ENCODE data around the gene MAP3K15. TPM values are rescaled to one million over a fixed set of nuclear protein-coding genes. Genes with fewer than 3 reads are reported as not detected.

The MAP3K15 gene
- total and polyA plus RNA-seq, 8 donors = 0.12 to 0.76 (median 0.33) TPM; not detected in 4

DNA sequence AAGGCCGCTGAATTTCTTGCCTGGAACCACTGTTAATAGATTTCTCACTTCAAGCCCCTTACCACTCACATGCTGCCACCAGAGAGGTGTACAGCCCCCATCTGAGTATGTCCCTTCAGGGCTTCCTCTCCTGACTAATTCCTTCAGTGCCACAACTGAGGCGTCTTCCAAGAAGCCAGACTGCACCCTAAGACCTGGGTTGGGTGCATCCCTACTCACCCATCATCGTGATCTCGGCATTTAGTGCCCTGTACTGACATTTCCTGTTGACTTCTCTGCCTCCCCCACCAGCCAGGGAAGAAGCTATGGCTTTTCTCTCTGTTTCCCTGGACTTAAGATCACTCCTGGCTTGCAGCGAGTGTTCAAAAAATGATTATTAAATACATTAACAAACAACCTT, 40.4 kb upstream of the MAP3K15 start:
- Histone ChIP-seq H3K27ac (no peak overlapping the region), H3K36me3 (no peaks in the 10 kb centered on the region), H3K27me3 (no peaks in the 10 kb centered on the region), H3K9me3 (no peaks in the 10 kb centered on the region), H3K4me3 (no peak overlapping the region), H3K4me1 (no peaks in the 10 kb centered on the region)
- no peak for DNase-seq
- no peak for TF ChIP-seq EP300 (IDR thresholded peaks at IDR 0.05)
- no peak for TF ChIP-seq POLR2AphosphoS5 (IDR thresholded peaks at IDR 0.05)
- no peak for TF ChIP-seq POLR2A (IDR thresholded peaks at IDR 0.05)
- TF ChIP-seq, protein P1, sequence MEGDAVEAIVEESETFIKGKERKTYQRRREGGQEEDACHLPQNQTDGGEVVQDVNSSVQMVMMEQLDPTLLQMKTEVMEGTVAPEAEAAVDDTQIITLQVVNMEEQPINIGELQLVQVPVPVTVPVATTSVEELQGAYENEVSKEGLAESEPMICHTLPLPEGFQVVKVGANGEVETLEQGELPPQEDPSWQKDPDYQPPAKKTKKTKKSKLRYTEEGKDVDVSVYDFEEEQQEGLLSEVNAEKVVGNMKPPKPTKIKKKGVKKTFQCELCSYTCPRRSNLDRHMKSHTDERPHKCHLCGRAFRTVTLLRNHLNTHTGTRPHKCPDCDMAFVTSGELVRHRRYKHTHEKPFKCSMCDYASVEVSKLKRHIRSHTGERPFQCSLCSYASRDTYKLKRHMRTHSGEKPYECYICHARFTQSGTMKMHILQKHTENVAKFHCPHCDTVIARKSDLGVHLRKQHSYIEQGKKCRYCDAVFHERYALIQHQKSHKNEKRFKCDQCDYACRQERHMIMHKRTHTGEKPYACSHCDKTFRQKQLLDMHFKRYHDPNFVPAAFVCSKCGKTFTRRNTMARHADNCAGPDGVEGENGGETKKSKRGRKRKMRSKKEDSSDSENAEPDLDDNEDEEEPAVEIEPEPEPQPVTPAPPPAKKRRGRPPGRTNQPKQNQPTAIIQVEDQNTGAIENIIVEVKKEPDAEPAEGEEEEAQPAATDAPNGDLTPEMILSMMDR (IDR thresholded peaks at IDR 0.05) = no peak
- intact Hi-C loops (cut with DNase I; ENCODE audit: low total_unique reads) = no loop called here
- 51 to 85% (median 82%) methylated on average over 5 of the region's 5 CpGs for WGBS, 5 donors

DNA sequence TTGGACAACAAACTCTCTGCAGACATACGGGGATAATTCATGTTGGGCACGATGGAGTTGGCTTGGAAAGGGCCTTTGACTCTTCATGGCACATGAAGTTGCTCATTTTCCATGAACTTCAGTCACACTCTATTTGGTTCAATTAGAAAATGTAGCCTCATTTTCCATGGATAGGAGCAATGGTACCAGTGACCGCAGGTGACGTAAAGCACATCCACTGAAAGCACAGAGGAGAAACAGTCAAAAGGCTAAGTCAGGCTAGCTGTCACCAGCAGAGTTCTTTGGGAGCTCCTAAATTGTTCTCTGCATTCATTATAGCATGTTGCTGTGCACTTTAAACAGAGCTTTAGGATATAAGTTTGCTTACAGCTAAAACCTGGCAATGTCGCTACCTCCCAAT, 39.9 kb upstream of the MAP3K15 start:
- intact Hi-C loops (cut with DNase I; ENCODE audit: low total_unique reads) = no loop called here
- no peak for TF ChIP-seq EP300 (IDR thresholded peaks at IDR 0.05)
- TF ChIP-seq, protein P1 (IDR thresholded peaks at IDR 0.05) = no peak
- no peak for TF ChIP-seq POLR2AphosphoS5 (IDR thresholded peaks at IDR 0.05)
- TF ChIP-seq POLR2A (IDR thresholded peaks at IDR 0.05) = no peak
- Histone ChIP-seq H3K4me3 (no peak overlapping the region), H3K36me3 (no peaks in the 10 kb centered on the region), H3K27ac (no peak overlapping the region), H3K9me3 (no peaks in the 10 kb centered on the region), H3K27me3 (no peaks in the 10 kb centered on the region), H3K4me1 (no peaks in the 10 kb centered on the region)
- 86 to 96% (median 88%) methylated on average over 5 of the region's 5 CpGs for WGBS, 5 donors
- no peak for DNase-seq

DNA sequence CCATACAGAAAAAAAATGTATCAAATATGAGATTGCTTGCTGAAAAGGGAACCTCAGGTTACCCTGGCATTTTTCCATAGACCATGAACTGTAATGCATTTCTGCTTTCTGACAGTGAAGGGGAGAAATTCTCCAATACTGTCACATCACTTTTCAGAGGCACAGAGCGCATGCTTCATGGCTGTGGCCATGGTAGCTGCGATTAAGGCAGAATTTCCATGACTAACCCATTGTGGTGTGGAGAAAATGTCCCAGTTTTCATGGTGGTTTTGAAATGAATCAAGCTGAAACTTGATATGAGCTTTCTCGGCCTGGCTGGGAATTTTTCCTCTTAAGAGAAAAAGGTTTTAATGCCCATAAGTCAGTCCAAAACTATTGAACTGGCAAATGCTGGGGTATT, 39.5 kb upstream of the MAP3K15 start:
- no peak for DNase-seq
- Histone ChIP-seq H3K4me1 (no peaks in the 10 kb centered on the region), H3K27ac (no peak overlapping the region), H3K27me3 (no peaks in the 10 kb centered on the region), H3K4me3 (no peak overlapping the region), H3K9me3 (no peaks in the 10 kb centered on the region), H3K36me3 (peaks cover 0 to under 1% (median 0%) of the 10 kb centered on the region in 4 donors)
- 72 to 87% (median 77%) methylated on average over 3 of the region's 3 CpGs for WGBS, 5 donors
- TF ChIP-seq, protein P1 (IDR thresholded peaks at IDR 0.05) = no peak
- TF ChIP-seq EP300 (IDR thresholded peaks at IDR 0.05) (no peak), POLR2AphosphoS5 (IDR thresholded peaks at IDR 0.05) (no peak), POLR2A (IDR thresholded peaks at IDR 0.05) (no peak)
- intact Hi-C loops (cut with DNase I; ENCODE audit: low total_unique reads) = no loop called here

DNA sequence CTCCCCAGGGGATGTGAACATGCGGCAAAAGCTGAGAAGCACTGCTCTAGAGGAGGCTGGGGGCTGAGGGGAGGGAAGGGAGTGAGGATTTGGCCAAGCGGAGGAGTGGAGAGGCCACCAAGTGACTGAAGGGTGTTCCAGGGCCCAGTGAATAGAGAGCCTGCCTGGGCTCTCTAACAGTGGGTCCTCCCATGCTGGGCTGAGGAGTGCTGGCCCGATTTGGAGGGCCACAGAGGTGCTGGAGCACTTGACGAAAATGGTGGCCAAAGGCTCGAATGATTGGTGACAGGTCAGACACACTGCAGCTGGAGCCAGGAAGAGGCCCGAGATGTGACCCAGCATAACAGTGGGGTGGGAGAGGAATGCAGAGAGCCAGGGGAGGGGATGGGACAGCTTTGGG, 37.5 kb upstream of the MAP3K15 start:
- WGBS, 5 donors = 75 to 94% (median 88%) methylated on average over 5 to 6 of the region's 6 CpGs
- no peak for DNase-seq
- intact Hi-C loops (cut with DNase I; ENCODE audit: low total_unique reads) = no loop called here

More for the DNA sequence above, 37.5 kb upstream of the MAP3K15 start:
- Histone ChIP-seq H3K9me3 (no peaks in the 10 kb centered on the region), H3K4me3 (no peak overlapping the region), H3K4me1 (no peaks in the 10 kb centered on the region), H3K27ac (no peak overlapping the region), H3K36me3 (peaks cover 0 to 10% (median 4%) of the 10 kb centered on the region in 4 donors), H3K27me3 (no peaks in the 10 kb centered on the region)
- TF ChIP-seq POLR2A (IDR thresholded peaks at IDR 0.05) (no peak), EP300 (IDR thresholded peaks at IDR 0.05) (no peak), POLR2AphosphoS5 (IDR thresholded peaks at IDR 0.05) (no peak)
- TF ChIP-seq, protein P1 (IDR thresholded peaks at IDR 0.05) = no peak
